ENCODE data around the gene ZNF573. TPM values are rescaled to one million over a fixed set of nuclear protein-coding genes. Genes with fewer than 3 reads are reported as not detected.

ZNF573 gene
- total RNA-seq, 1 experiment from 2014 or later = 5.7 TPM

DNA sequence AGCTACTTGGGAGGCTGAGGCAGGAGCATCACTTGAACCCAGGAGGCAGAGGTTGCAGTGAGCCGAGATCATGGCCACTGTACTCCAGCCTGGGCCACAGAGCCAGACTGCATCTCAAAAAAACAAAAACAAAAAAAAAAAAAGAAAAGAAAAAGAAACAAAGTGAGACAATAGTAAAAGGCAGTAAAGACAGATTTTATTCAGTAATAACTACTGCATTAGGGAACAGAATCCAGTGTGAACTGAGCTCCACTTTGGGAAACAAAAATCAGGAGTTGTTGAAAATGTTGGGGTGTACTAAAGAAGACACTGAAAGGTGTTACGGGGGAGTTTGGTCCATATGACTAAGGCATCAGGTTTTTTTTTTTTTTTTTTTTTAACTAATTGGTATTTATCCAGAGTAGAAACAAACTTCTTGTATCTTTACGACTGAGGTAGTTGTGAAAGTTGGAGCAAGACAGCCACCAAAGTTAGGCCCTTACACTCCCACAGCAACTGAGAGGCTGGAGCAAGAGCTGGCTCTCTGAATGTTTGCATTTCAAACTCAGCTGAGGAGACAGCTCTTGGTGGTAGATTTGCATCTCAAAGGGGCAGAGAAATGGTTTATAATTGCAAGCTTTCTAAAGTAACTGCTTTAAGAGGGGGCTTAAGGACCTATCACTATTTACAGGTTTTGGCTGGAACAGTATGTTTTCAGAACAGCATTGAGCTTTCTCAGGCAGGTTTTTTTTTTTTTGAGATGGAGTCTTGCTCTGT lies 84.1 kb downstream of the ZNF573 start:
- no peak for DNase-seq (ENCODE audit: low spot score)

- no peak for DNase-seq (ENCODE audit: low spot score)
These were observed 86.3 kb downstream of the ZNF573 start for GRCh38 chr19:37692956-37693620.

- no peak for DNase-seq (ENCODE audit: low spot score)
These were observed 87.4 kb downstream of the ZNF573 start for GRCh38 chr19:37691881-37692504.

Other genes with a start within 250 kb of the ZNF573 start
- 2.9 and 4.2 TPM in 2 replicates for gene ZNF571, start 184.8 kb downstream of the ZNF573 start, total RNA-seq (2014; rRNA removed; shearing (Covaris generic))
- gene ZNF540, start 184.7 kb downstream of the ZNF573 start, total RNA-seq (2014; rRNA removed; shearing (Covaris generic)) = 0.46 TPM in 1 of 2 replicates, not detected in the other
- 5.4 and 15.2 TPM in 2 replicates for gene ZFP30, start 124.1 kb downstream of the ZNF573 start, total RNA-seq (2014; rRNA removed; shearing (Covaris generic))
- 2.3 and 7.0 TPM in 2 replicates for gene ZNF607, start 59.8 kb downstream of the ZNF573 start, total RNA-seq (2014; rRNA removed; shearing (Covaris generic))
- gene WDR87, start 127.0 kb upstream of the ZNF573 start, total RNA-seq (2014; rRNA removed; shearing (Covaris generic)) = not detected in 2 replicates
- 3.2 and 5.3 TPM in 2 replicates for gene SIPA1L3, start 127.6 kb upstream of the ZNF573 start, total RNA-seq (2014; rRNA removed; shearing (Covaris generic))

Measured in H4 (cell line).